Peyer's patch (tissue), 4 donors: ENCODE measurements around the gene EPHA6.

Experiments used
- CTCF ChIP-seq, 6 experiments: fragments of 450-650 bp in 4 of 6; fragments of 200-600 bp in 2 of 6; sonication (generic) in 1 of 6; IDR thresholded peaks; one replicate each; pipeline ENCODE4 v1.5.1; 2017 to 2019; ENCODE audit warnings: antibody characterized with exemption in 6 of 6, mild to moderate bottlenecking in 3 of 6, moderate library complexity in 1 of 6
- POLR2A ChIP-seq, 2 donors: fragments of 450-650 bp; IDR thresholded peaks; one replicate each; pipeline ENCODE4 v1.5.1; 2017; ENCODE audit warnings: antibody characterized with exemption in 2 of 2, mild to moderate bottlenecking in 2 of 2, moderate library complexity in 2 of 2

DNA sequence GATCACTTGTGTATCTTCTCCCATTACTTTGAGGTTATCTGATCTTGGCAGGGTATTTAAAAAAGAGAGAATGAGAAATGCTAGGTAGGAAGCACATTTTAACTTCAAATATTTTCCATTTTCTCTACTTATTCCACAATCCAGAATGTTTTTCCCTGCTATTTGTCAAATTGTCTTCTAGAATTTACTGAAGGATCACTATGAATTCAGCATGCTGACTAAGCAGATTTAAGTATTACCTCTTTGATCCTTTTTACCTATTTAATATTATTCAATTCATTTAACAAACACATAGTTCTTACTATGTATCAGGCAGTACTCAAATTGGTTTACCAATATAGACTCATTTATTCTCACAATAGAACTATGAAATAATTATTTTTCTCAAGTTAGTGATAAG, 486.7 kb downstream of the EPHA6 start:
- TF ChIP-seq POLR2A (IDR thresholded peaks at IDR 0.05): no peak
- no peak for TF ChIP-seq CTCF (IDR thresholded peaks at IDR 0.05)
